ENCODE results near the gene SAT2. TPM values are rescaled to one million over a fixed set of nuclear protein-coding genes. Genes with fewer than 3 reads are reported as not detected.
A peak's percentile ranks its signal among the peaks of the same experiment; 100 is the strongest.

The SAT2 gene
- total RNA-seq, 1 donor = 41.3 TPM

DNA sequence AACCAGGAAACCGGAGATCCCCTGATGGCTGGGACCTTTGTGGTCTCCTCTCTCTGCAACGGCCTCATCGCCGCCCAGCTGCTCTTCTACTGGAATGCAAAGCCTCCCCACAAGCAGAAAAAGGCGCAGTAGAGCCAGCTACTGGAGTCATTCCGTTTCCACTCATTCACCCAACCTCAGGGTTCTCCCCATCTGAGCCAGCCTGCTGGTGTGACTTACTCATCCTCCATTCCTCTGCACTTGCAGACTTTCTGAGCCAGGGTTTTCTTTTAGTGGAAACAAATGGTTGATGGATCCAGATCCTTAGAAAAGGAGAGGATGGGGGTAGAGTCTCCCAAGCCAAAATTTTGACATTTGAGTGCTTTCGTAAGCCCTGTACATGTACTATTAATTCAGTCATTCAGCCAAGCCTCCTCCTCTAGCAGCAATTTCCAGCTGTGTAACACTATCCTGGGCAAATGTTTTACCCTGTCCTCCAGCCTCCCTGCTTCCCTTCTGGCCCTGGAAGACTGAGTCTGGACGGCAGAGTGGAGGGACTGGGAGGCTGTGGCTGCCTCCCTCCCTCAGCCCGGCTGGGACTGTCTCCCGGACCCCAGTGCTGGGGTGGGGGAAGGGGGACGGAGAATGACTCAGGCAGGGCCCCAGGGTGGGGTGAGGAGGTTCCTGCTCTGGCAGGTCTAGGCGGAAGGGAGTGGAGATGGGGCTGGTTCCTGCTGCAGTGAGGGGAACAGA, 40.0 kb downstream of the SAT2 start:
- Histone ChIP-seq H4K20me1 (ENCODE audit: insufficient read depth, low read length) (peaks cover 19% of the 10 kb centered on the region), H3K36me3 (ENCODE audit: insufficient read depth, low read length) (peaks cover 30% of the 10 kb centered on the region), H3K4me3 (ENCODE audit: insufficient read depth, low read length) (no peak overlapping the region), H3K79me2 (ENCODE audit: insufficient read depth, low read length) (peaks cover 38% of the 10 kb centered on the region), H3K27me3 (ENCODE audit: insufficient read depth, low read length) (no peaks in the 10 kb centered on the region), H3K4me1 (ENCODE audit: insufficient read depth, low read length) (peaks cover 50% of the 10 kb centered on the region), H3K9me3 (ENCODE audit: low read depth, low read length) (no peaks in the 10 kb centered on the region), H3K4me2 (ENCODE audit: insufficient read depth, low read length) (peak overlapping the region; percentile 46), H2AFZ (ENCODE audit: low read length) (no peak overlapping the region), H3K27ac (ENCODE audit: low read depth, low read length) (peak overlapping the region; percentile 56)
- peak; percentile 99 for DNase-seq (ENCODE audit: insufficient read length, low spot score, missing footprints)
- TF ChIP-seq, protein P1, sequence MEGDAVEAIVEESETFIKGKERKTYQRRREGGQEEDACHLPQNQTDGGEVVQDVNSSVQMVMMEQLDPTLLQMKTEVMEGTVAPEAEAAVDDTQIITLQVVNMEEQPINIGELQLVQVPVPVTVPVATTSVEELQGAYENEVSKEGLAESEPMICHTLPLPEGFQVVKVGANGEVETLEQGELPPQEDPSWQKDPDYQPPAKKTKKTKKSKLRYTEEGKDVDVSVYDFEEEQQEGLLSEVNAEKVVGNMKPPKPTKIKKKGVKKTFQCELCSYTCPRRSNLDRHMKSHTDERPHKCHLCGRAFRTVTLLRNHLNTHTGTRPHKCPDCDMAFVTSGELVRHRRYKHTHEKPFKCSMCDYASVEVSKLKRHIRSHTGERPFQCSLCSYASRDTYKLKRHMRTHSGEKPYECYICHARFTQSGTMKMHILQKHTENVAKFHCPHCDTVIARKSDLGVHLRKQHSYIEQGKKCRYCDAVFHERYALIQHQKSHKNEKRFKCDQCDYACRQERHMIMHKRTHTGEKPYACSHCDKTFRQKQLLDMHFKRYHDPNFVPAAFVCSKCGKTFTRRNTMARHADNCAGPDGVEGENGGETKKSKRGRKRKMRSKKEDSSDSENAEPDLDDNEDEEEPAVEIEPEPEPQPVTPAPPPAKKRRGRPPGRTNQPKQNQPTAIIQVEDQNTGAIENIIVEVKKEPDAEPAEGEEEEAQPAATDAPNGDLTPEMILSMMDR (IDR thresholded peaks at IDR 0.05; ENCODE audit: extremely low read depth, low read depth, low read length) = peak; percentile 15

DNA sequence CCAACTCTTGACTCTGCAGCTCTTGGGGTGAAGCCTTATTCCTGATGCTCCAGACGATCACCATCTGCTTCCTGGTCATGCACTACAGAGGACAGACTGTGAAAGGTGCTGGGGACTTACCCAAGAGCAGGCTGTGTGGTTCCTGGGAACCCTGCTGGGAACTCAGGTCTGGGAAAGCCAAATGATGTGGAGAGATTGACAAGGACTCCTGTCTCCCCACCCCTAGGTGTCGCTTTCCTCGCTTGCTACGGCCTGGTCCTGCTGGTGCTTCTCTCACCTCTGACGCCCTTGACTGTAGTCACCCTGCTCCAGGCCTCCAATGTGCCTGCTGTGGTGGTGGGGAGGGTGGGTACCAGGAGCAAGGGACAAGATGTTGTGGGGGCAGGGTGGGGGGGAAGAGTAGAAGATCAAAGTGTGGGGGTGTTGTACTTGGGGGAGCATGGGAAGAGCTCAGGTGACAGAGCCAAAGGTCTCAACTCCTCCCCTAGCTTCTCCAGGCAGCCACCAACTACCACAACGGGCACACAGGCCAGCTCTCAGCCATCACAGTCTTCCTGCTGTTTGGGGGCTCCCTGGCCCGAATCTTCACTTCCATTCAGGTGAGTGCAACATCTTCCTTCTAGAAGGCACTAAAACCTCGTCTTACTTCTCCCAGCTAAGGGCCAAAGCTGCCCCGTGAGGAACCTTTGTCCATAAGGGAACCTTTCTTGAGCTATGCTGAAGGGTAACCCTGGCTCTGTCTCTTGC, 40.8 kb downstream of the SAT2 start:
- Histone ChIP-seq H3K9me3 (ENCODE audit: low read depth, low read length) (no peaks in the 10 kb centered on the region), H3K79me2 (ENCODE audit: insufficient read depth, low read length) (peaks cover 45% of the 10 kb centered on the region), H2AFZ (ENCODE audit: low read length) (no peak overlapping the region), H3K36me3 (ENCODE audit: insufficient read depth, low read length) (peaks cover 23% of the 10 kb centered on the region), H3K27me3 (ENCODE audit: insufficient read depth, low read length) (no peaks in the 10 kb centered on the region), H3K4me1 (ENCODE audit: insufficient read depth, low read length) (peaks cover 53% of the 10 kb centered on the region), H3K4me2 (ENCODE audit: insufficient read depth, low read length) (peak overlapping the region; percentile 46), H3K4me3 (ENCODE audit: insufficient read depth, low read length) (no peak overlapping the region), H3K27ac (ENCODE audit: low read depth, low read length) (peak overlapping the region; percentile 56), H4K20me1 (ENCODE audit: insufficient read depth, low read length) (peaks cover 19% of the 10 kb centered on the region)
- TF ChIP-seq, protein P1 (IDR thresholded peaks at IDR 0.05; ENCODE audit: extremely low read depth, low read depth, low read length) = no peak
- DNase-seq (ENCODE audit: insufficient read length, low spot score, missing footprints) = peak; percentile 65

DNA sequence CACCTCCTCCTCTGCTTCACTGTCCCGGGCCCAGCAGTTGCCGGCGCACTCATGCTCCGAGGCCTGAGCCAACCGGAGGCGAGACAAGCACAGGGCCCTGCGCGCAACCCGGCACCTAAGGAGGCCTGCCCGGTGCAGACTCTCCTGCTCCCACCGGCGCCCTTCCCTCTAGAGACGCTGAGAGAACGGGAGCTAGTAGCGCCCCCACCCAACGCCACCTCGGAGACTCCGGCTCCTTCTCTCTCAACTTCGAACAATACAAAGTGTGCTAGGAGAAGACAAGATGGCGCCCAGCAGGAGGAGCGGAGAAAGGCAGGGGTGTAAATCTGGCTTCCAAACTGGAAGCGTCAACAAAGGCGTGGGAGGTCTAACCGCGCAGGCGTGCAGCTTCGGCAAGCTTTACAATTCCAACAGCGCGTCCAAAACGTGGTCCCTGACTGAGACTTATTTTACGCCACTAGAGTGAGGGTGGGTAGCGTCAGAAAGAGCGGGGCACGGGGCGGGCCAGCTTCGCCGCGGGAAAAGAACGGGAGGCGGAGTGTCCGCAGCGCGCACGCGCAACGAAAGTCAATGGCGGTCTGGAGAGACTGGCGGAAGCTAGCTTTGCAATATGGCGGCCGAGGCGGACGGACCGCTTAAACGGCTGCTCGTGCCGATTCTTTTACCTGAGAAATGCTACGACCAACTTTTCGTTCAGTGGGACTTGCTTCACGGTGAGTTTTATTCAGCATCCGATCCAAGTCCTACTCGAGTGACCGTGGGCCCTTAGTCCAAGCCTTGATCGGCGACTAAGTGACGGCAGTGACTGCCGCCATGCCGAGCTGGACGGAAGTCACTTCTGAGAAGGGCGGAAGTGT, 44.1 kb downstream of the SAT2 start, which contains the start of gene MPDU1:
MPDU1 (plus strand) TSS at position 600 of the 857 bp plus-strand sequence; CDS start at position 611, 11 bp downstream.
- peaks cover 13% of the 10 kb centered on the region for H3K36me3 ChIP-seq (ENCODE audit: insufficient read depth, low read length)
- peaks cover 15% of the 10 kb centered on the region for H4K20me1 ChIP-seq (ENCODE audit: insufficient read depth, low read length)
- peak within 1 kb of the TSS; percentile 92 for H3K4me3 ChIP-seq (ENCODE audit: insufficient read depth, low read length)
- no peaks in the 10 kb centered on the region for H3K9me3 ChIP-seq (ENCODE audit: low read depth, low read length)
- peak within 1 kb of the TSS; percentile 99 for H3K27ac ChIP-seq (ENCODE audit: low read depth, low read length)
- peaks cover 60% of the 10 kb centered on the region for H3K4me1 ChIP-seq (ENCODE audit: insufficient read depth, low read length)
- H3K79me2 ChIP-seq (ENCODE audit: insufficient read depth, low read length) = peaks cover 59% of the 10 kb centered on the region
- H3K27me3 ChIP-seq (ENCODE audit: insufficient read depth, low read length) = no peaks in the 10 kb centered on the region
- H2AFZ ChIP-seq (ENCODE audit: low read length) = peak within 1 kb of the TSS; percentile 98
- TF ChIP-seq, protein P1 (IDR thresholded peaks at IDR 0.05; ENCODE audit: extremely low read depth, low read depth, low read length) = no peak
- peak; percentile 98 for DNase-seq (ENCODE audit: insufficient read length, low spot score, missing footprints)
- H3K4me2 ChIP-seq (ENCODE audit: insufficient read depth, low read length) = peak within 1 kb of the TSS; percentile 97

Measured in osteoblast (primary cell).